Ovary (tissue), 3 donors: Measurements from ENCODE around the gene DACT2.

Experiments
- CTCF ChIP-seq, 3 donors: fragments of 450-650 bp in 2 of 3; fragments of 200-600 bp in 1 of 3; IDR thresholded peaks; one replicate each; pipeline versions ENCODE4 v1.5.1 to v1.8.0; 2016 to 2022; ENCODE audit warnings: antibody characterized with exemption in 3 of 3, mild to moderate bottlenecking in 1 of 3
- EP300 ChIP-seq: sonication (generic); formaldehyde crosslinking; IDR thresholded peaks from one replicate; pipeline ENCODE4 v1.6.1; 2017; ENCODE audit warnings: antibody characterized with exemption
- POLR2A ChIP-seq: fragments of 450-650 bp; IDR thresholded peaks from one replicate; pipeline ENCODE4 v1.6.1; 2017; ENCODE audit warnings: antibody characterized with exemption, mild to moderate bottlenecking, moderate library complexity
- donor health status: DM: no; HTN: no; CAD: no.

GRCh38 chr6:168345266-168345665 lies 25.7 kb upstream of the DACT2 start:
- TF ChIP-seq CTCF (IDR thresholded peaks at IDR 0.05) (no peak), POLR2A (no peak), EP300 (no peak)
